K562 (cell line): Measurements from ENCODE around the gene STPG2. TPM values are rescaled to one million over a fixed set of nuclear protein-coding genes. Genes with fewer than 3 reads are reported as not detected.

ENCODE experiments used
- ATAC-seq: fragments of 200-7000 bp; cut with Tn5 transposase; 3 replicates; pipeline ENCODE4 v1.9.1; 2020; ENCODE audit warnings: moderate library complexity
- BruUV-seq: library from RNA; stranded (reverse); fragments of 400-500 nt; replicated peaks from 2 replicates; lab custom pipeline; 2021; lab: Mats Ljungman, UMichigan
- CTCF ChIA-PET: fragments of 300-600 bp; formaldehyde crosslinking; extraction: SDS; loops from one replicate; lab custom pipeline; 2021; ENCODE audit warnings: low intra/inter-chr PET ratio; lab: Yijun Ruan, JAX
- POLR2A ChIA-PET: fragments of 300-600, 350-650 bp; sonication (Branson Sonifier 250); formaldehyde crosslinking; extraction: SDS; loops from one replicate; lab custom pipeline; 2021; ENCODE audit warnings: antibody characterized with exemption, inconsistent platforms; lab: Yijun Ruan, JAX
- DNase-seq, 4 experiments: peaks; one replicate each; pipeline versions ENCODE4 v3.0.0 to v3.0.0-alpha.2; 2011 to 2018; ENCODE audit warnings: low spot score in 3 of 4, mixed read lengths in 3 of 4; ENCODE audit errors: extremely low read depth in 1 of 4
- FAIRE-seq: peaks from 2 replicates; lab custom pipeline; 2011; peaks lifted over from hg19 to GRCh38; lab: Jason Lieb, UNC
- H2AFZ ChIP-seq: 2 replicates; pipeline ENCODE4 v1.6.0; 2011; ENCODE audit warnings: low read depth, low read length, control low read depth, inconsistent platforms
- H3K27ac ChIP-seq: fragments of 200-600 bp; 3 replicates; pipeline ENCODE4 v1.8.0; 2011; ENCODE audit warnings: low read depth, mild to moderate bottlenecking, control low read depth, inconsistent platforms, low read length, moderate library complexity, mixed read lengths; ENCODE audit errors: extremely low read depth
- H3K27me3 ChIP-seq, 2 experiments: fragments of 300-600 bp in 1 of 2; 2 replicates in 1 of 2; 3 replicates in 1 of 2; pipeline versions ENCODE4 v1.6.0 to v1.8.0; 2011; ENCODE audit warnings: inconsistent platforms in 2 of 2, low read length in 2 of 2, mild to moderate bottlenecking in 1 of 2, mixed read lengths in 1 of 2, moderate library complexity in 1 of 2; ENCODE audit not compliant: control insufficient read depth in 2 of 2, insufficient read depth in 2 of 2
- H3K36me3 ChIP-seq: fragments of 300-600 bp; 3 replicates; pipeline ENCODE4 v1.8.0; 2011; ENCODE audit warnings: mild to moderate bottlenecking, low read length, inconsistent platforms; ENCODE audit not compliant: control insufficient read depth, insufficient read depth
- H3K4me1 ChIP-seq, 2 experiments: fragments of 200-600 bp in 1 of 2; replicated peaks in 1 of 2; 2 replicates in 1 of 2; 3 replicates in 1 of 2; pipeline versions ENCODE4 v1.5.1 to v1.8.0; 2011; ENCODE audit warnings: inconsistent platforms in 2 of 2, low read length in 2 of 2, mild to moderate bottlenecking in 1 of 2, mixed read lengths in 1 of 2, moderate library complexity in 1 of 2; ENCODE audit not compliant: control insufficient read depth in 2 of 2, insufficient read depth in 2 of 2
- H3K4me2 ChIP-seq: 2 replicates; pipeline ENCODE4 v1.6.1; 2011; ENCODE audit warnings: low read length, control low read depth, inconsistent platforms, mixed read lengths; ENCODE audit not compliant: insufficient read depth
- H3K4me3 ChIP-seq: fragments of 200-600 bp; sonication (generic), shearing (Covaris generic); 2 replicates; pipeline ENCODE4 v1.5.1; 2016; ENCODE audit warnings: control low read depth, inconsistent platforms
- H3K79me2 ChIP-seq: fragments of 200-600 bp; 3 replicates; pipeline ENCODE4 v1.8.0; 2011; ENCODE audit warnings: low read length, inconsistent platforms; ENCODE audit not compliant: control insufficient read depth, insufficient read depth
- H3K9ac ChIP-seq, 2 experiments: 2 replicates each; pipeline versions ENCODE4 v1.6.0 to v1.6.1; 2011; ENCODE audit warnings: low read depth in 2 of 2, low read length in 2 of 2, control low read depth in 1 of 2, inconsistent platforms in 1 of 2, mild to moderate bottlenecking in 1 of 2, mixed read lengths in 1 of 2; ENCODE audit not compliant: insufficient read depth in 1 of 2
- H3K9me1 ChIP-seq: one replicate; pipeline ENCODE4 v1.6.0; 2011; ENCODE audit warnings: inconsistent platforms, mild to moderate bottlenecking, low read length, moderate library complexity; ENCODE audit not compliant: control insufficient read depth, insufficient read depth
- H3K9me3 ChIP-seq: replicated peaks from 2 replicates; pipeline ENCODE4 v1.5.1; 2011; ENCODE audit warnings: low read depth, low read length, inconsistent platforms; ENCODE audit not compliant: control insufficient read depth, insufficient read depth
- H4K20me1 ChIP-seq: replicated peaks from 2 replicates; pipeline ENCODE4 v1.6.1; 2011; ENCODE audit warnings: low read length, inconsistent platforms, mixed read lengths; ENCODE audit not compliant: control insufficient read depth, insufficient read depth
- CUX1 ChIP-seq: fragments of 200-800 bp; sonication (Bioruptor generic); IDR thresholded peaks from 2 replicates; pipeline ENCODE4 v1.6.1; 2016; ENCODE audit warnings: missing genetic modification characterization, missing compliant biosample characterization
- ETV5 ChIP-seq: sonication (generic); formaldehyde crosslinking; IDR thresholded peaks from 2 replicates; pipeline ENCODE4 v1.4.0; 2020; ENCODE audit warnings: low read depth, mild to moderate bottlenecking, missing genetic modification reagents
- GATAD2A ChIP-seq: fragments of 450-650 bp; IDR thresholded peaks from 2 replicates; pipeline ENCODE4 v1.6.1; 2017
- GTF2A2 ChIP-seq: IDR thresholded peaks from 2 replicates; pipeline ENCODE4 v1.6.1; 2016; ENCODE audit warnings: mild to moderate bottlenecking, missing genetic modification characterization, missing compliant biosample characterization
- HMGXB4 ChIP-seq: sonication (generic); formaldehyde crosslinking; IDR thresholded peaks from 2 replicates; pipeline ENCODE4 v1.8.1; 2023; ENCODE audit warnings: mild to moderate bottlenecking, missing genetic modification reagents
- NCOA1 ChIP-seq: fragments of 450-650 bp; IDR thresholded peaks from 2 replicates; pipeline ENCODE4 v1.6.1; 2016; ENCODE audit warnings: low read depth
- POLR2H ChIP-seq: IDR thresholded peaks from 2 replicates; pipeline ENCODE4 v1.6.1; 2016; ENCODE audit warnings: missing genetic modification characterization, low read depth, mild to moderate bottlenecking, control low read depth, missing compliant biosample characterization, moderate library complexity
- SAP30 ChIP-seq: fragments of 200-600 bp; sonication (generic); IDR thresholded peaks from 2 replicates; pipeline ENCODE4 v1.6.1; 2012; ENCODE audit warnings: borderline replicate concordance, low read depth, mild to moderate bottlenecking, moderate library complexity, low read length, control low read depth, inconsistent platforms; ENCODE audit not compliant: insufficient read depth, poor library complexity, severe bottlenecking
- SLC30A9 ChIP-seq: fragments of 250-450 bp; sonication (Bioruptor Pico); IDR thresholded peaks from 2 replicates; pipeline ENCODE4 v1.8.0; 2022; ENCODE audit warnings: mild to moderate bottlenecking, moderate library complexity
- SMARCB1 ChIP-seq: IDR thresholded peaks from 2 replicates; pipeline ENCODE4 v1.6.1; 2011; ENCODE audit warnings: improper control_type of control experiment, low read depth; ENCODE audit not compliant: insufficient read length
- TRIM28 ChIP-seq: fragments of 450-650 bp; IDR thresholded peaks from 2 replicates; pipeline ENCODE4 v1.6.1; 2017
- ZNF174 ChIP-seq: fragments of 250-450 bp; sonication (Bioruptor Pico); IDR thresholded peaks from 2 replicates; pipeline ENCODE4 v1.4.0; 2020; ENCODE audit warnings: mild to moderate bottlenecking
- ZSCAN32 ChIP-seq: fragments of 450-650 bp; formaldehyde crosslinking; IDR thresholded peaks from 2 replicates; pipeline ENCODE4 v1.4.0; 2020; ENCODE audit warnings: mild to moderate bottlenecking, moderate library complexity
- WGBS: fragments of 100-300 bp; shearing (Covaris generic); methylation state at CpG from one replicate; pipeline ENCODE4 v1.1.6; 2016; ENCODE audit warnings: low coverage, mixed read lengths; ENCODE audit not compliant: insufficient coverage; ENCODE audit errors: missing lambda C conversion rate; 5-methylcytosine and 5-hydroxymethylcytosine counted together
- in situ Hi-C: fragments of 300-500 bp; cut with MboI; formaldehyde crosslinking; loops from 4 replicates; pipeline ENCODE4 v1.15.0; 2018; ENCODE audit warnings: inconsistent platforms, mixed read lengths
- intact Hi-C: fragments of 100-400 bp; cut with micrococcal nuclease; formaldehyde crosslinking; loops from 2 replicates; pipeline ENCODE4 v1.14.2; 2022
- polyA plus RNA-seq, 8 experiments: library from polyadenylated mRNA; depleted of rRNA in 4 of 8; stranded (reverse) in 5 of 8; unstranded in 3 of 8; fragments of >200 nt; fragmentation: Nextera tagmentation in 2 of 8; fragmentation: Illumina TruSeq in 1 of 8; extraction: Ambion mirVana in 2 of 8; extraction: Trizol in 1 of 8; gene quantifications; 2 replicates each; pipeline versions ENCODE4 v1.2.1 to v1.2.3, GENCODE V29; 2011 to 2014; ENCODE audit warnings: inconsistent platforms in 1 of 8, missing spikeins in 1 of 8
- total RNA-seq, 7 experiments: library from RNA; depleted of rRNA in 6 of 7; stranded (reverse); fragments of >200 nt in 6 of 7; fragmentation: Illumina TruSeq in 2 of 7; extraction: Trizol in 2 of 7; gene quantifications; 2 replicates each; pipeline versions ENCODE4 v1.2.1 to v1.2.3, GENCODE V29; 2011 to 2021; ENCODE audit warnings: low replicate concordance in 1 of 7
- TF ChIP-seq, protein P1 (sequence below): fragments of 250-450 bp; sonication (Bioruptor Pico); IDR thresholded peaks from 2 replicates; pipeline ENCODE4 v1.4.0; 2020; ENCODE audit warnings: mild to moderate bottlenecking

The STPG2 gene
- total and polyA plus RNA-seq, 9 of the 15 experiments (the other 6 are each of a cell fraction or from before 2014, with no cell fraction given): not detected

GRCh38 chr4:98000940-98001339, 142.3 kb downstream of the STPG2 start:
- intact Hi-C loops (no loop called here), in situ Hi-C loops (no loop called here)
- Histone ChIP-seq H3K4me3 (no peak overlapping the region), H2AFZ (no peak overlapping the region), H4K20me1 (no peaks in the 10 kb centered on the region), H3K9ac (no peak overlapping the region), H3K4me2 (no peak overlapping the region), H3K27me3 (no peaks in the 10 kb centered on the region), H3K27ac (no peak overlapping the region), H3K4me1 (no peaks in the 10 kb centered on the region), H3K9me3 (no peaks in the 10 kb centered on the region), H3K79me2 (no peaks in the 10 kb centered on the region), H3K36me3 (no peaks in the 10 kb centered on the region), H3K9me1 (no peaks in the 10 kb centered on the region)
- ChIA-PET POLR2A (no interaction called here), CTCF (no interaction called here)
- TF ChIP-seq HMGXB4 (CRISPR knock-in tag) (no peak), ZSCAN32 (CRISPR knock-in tag) (no peak), POLR2H (tag) (no peak), SAP30 (no peak), ETV5 (CRISPR knock-in tag) (no peak), ZNF174 (CRISPR knock-in tag) (no peak), TRIM28 (no peak), GATAD2A (no peak), NCOA1 (no peak), CUX1 (no peak), SLC30A9 (CRISPR knock-in tag) (no peak), GTF2A2 (no peak), SMARCB1 (no peak)
- TF ChIP-seq, protein P1, sequence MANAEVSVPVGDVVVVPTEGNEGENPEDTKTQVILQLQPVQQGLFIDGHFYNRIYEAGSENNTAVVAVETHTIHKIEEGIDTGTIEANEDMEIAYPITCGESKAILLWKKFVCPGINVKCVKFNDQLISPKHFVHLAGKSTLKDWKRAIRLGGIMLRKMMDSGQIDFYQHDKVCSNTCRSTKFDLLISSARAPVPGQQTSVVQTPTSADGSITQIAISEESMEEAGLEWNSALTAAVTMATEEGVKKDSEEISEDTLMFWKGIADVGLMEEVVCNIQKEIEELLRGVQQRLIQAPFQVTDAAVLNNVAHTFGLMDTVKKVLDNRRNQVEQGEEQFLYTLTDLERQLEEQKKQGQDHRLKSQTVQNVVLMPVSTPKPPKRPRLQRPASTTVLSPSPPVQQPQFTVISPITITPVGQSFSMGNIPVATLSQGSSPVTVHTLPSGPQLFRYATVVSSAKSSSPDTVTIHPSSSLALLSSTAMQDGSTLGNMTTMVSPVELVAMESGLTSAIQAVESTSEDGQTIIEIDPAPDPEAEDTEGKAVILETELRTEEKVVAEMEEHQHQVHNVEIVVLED (CRISPR knock-in tag): no peak
- 3% methylated on average over 2 of the region's 2 CpGs for WGBS
- no peak for ATAC-seq
- DNase-seq: no peak
- BruUV-seq: no TSS peak
- no peak for FAIRE-seq
